ENCODE measurements around the gene TGFB3. TPM values are rescaled to one million over a fixed set of nuclear protein-coding genes. Genes with fewer than 3 reads are reported as not detected.

The TGFB3 gene
- total and polyA plus RNA-seq, 2 of the 13 experiments (the other 11 are each of a cell fraction or from before 2014, with no cell fraction given): 1.4 to 2.5 TPM

GRCh38 chr14:75960231-75960630 is 21.6 kb downstream of the TGFB3 start (continued):
- no peak for TF ChIP-seq ZBTB14 (CRISPR knock-in tag; IDR thresholded peaks at IDR 0.05)
- TF ChIP-seq ZNF597 (CRISPR knock-in tag; IDR thresholded peaks at IDR 0.05): no peak
- no peak for TF ChIP-seq RFXAP (CRISPR knock-in tag; IDR thresholded peaks at IDR 0.05; ENCODE audit: borderline replicate concordance)

GRCh38 chr14:75959031-75959430 is 22.8 kb downstream of the TGFB3 start:
- no peaks in the 10 kb centered on the region for H3K4me1 ChIP-seq (ENCODE audit: insufficient read depth, low read length)
- in situ Hi-C loops (cut with HindIII; ENCODE audit: extremely low pct_ligation_motif_present, low pct_unique_long_range_greater_than_20kb): no loop called here
- CTCF ChIA-PET (ENCODE audit: low intra/inter-chr PET ratio, low total read pairs): no interaction called here
- H3K36me3 ChIP-seq (replicated peaks in 1 of 2; ENCODE audit: control insufficient read depth in 1 of 2, insufficient read depth in 2 of 2, low read length in 2 of 2): no peaks in the 10 kb centered on the region
- FAIRE-seq (no peak), DNase-seq (ENCODE audit: low spot score) (no peak), ATAC-seq (no peak)
- H3K9ac ChIP-seq (ENCODE audit: insufficient read depth, low read depth, low read length): no peak overlapping the region
- no peaks in the 10 kb centered on the region for H4K20me1 ChIP-seq (ENCODE audit: insufficient read depth, low read length)
- H3K79me2 ChIP-seq (ENCODE audit: insufficient read depth, low read length): no peaks in the 10 kb centered on the region
- BruUV-seq (replicated peaks): no TSS peak
- no peaks in the 10 kb centered on the region for H3K27me3 ChIP-seq (ENCODE audit: control insufficient read depth in 1 of 2, insufficient read depth in 2 of 2, low read length in 2 of 2)
- H3K4me2 ChIP-seq (ENCODE audit: low read depth, low read length): no peak overlapping the region
- no peak overlapping the region for H3K27ac ChIP-seq (ENCODE audit: extremely low read length, insufficient read depth, low read length)
- no peak overlapping the region for H2AFZ ChIP-seq (ENCODE audit: low read length)
- WGBS (ENCODE audit: low lambda C conversion rate): 98% methylated on average over 9 of the region's 9 CpGs
- no peaks in the 10 kb centered on the region for H3K9me3 ChIP-seq (ENCODE audit: low read length)
- POLR2A ChIA-PET: no interaction called here
- intact Hi-C loops (cut with micrococcal nuclease; ENCODE audit: unreplicated experiment): no loop called here
- H3K4me3 ChIP-seq (replicated peaks in 1 of 3; ENCODE audit: insufficient read depth in 1 of 3, low read depth in 2 of 3, low read length in 3 of 3): no peak overlapping the region
- TF ChIP-seq ZNF138 (CRISPR knock-in tag; IDR thresholded peaks at IDR 0.05; ENCODE audit: low read depth): no peak
- TF ChIP-seq JUNB (CRISPR knock-in tag; IDR thresholded peaks at IDR 0.05; ENCODE audit: borderline replicate concordance): no peak
- no peak for TF ChIP-seq AKNA (CRISPR knock-in tag; IDR thresholded peaks at IDR 0.05; ENCODE audit: borderline replicate concordance)
- TF ChIP-seq HNF1A (IDR thresholded peaks at IDR 0.05; ENCODE audit: low read depth): no peak
- no peak for TF ChIP-seq HNF1A (CRISPR knock-in tag; IDR thresholded peaks at IDR 0.05; ENCODE audit: borderline replicate concordance)
- no peak for TF ChIP-seq THAP7 (CRISPR knock-in tag; IDR thresholded peaks at IDR 0.05)
